ENCODE data around the gene TTC34. TPM values are rescaled to one million over a fixed set of nuclear protein-coding genes. Genes with fewer than 3 reads are reported as not detected.

Gene TTC34
- polyA plus RNA-seq, 1 of the 3 experiments (the other 2 are of a cell fraction) = 0.16 TPM

DNA sequence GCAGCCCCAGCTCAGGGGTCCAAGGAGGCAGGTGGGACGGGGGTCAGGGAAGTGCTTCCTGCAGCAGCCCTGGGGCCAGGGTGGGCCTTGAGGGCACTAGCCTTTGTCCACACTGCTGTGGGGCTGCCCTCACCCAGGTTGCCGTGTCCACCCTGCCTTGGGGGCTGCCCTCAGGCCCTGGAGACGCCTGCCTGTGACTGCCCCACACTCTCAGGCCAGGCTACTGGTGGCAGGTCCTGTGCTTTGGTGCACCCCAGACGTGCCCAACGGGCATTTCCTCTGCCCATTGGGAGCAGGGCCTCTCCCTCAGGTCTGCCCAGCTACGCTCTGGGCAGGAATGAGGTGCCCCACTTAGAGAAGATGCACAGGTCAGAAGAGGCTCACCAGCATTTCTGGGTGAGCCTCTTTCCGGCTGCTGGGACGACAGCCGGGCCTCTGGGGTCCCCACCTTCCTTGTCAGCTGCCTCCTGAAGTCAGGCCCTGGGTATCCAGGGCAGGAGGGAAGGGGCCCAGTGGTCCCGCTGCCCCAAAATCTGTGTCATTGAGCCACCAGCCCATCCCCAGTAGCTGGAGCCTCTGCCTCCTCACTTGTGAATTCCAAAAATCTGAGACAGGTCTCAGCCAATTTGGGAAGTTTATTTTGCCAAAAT lies 166.0 kb downstream of the TTC34 start:
- H3K27ac ChIP-seq (ENCODE audit: low read depth in 2 of 2, low read length in 1 of 2) = no peak overlapping the region
- no peaks in the 10 kb centered on the region for H3K36me3 ChIP-seq (replicated peaks in 1 of 2; ENCODE audit: control insufficient read depth in 1 of 2, insufficient read depth in 2 of 2, low read length in 1 of 2)
- DNase-seq = no peak
- peaks cover 0 to 4% of the 10 kb centered on the region in 2 experiments; a peak in 1 of 4 replicates for H3K4me1 ChIP-seq (ENCODE audit: control insufficient read depth in 1 of 2, insufficient read depth in 2 of 2, low read depth in 1 of 2, low read length in 1 of 2)
- no peak overlapping the region for H3K4me3 ChIP-seq (ENCODE audit: low read depth in 2 of 2, low read length in 1 of 2)
- no peaks in the 10 kb centered on the region for H3K27me3 ChIP-seq (ENCODE audit: insufficient read depth)
- TF ChIP-seq ELF1 (IDR thresholded peaks at IDR 0.05) (no peak), NFIC (IDR thresholded peaks at IDR 0.05; ENCODE audit: borderline replicate concordance) (no peak), EP300 (IDR thresholded peaks at IDR 0.05; ENCODE audit: borderline replicate concordance in 1 of 2, low read depth in 1 of 2, low read length in 1 of 2) (no peak), SIN3A (IDR thresholded peaks at IDR 0.05; ENCODE audit: borderline replicate concordance, low read depth, low read length) (no peak), MXI1 (IDR thresholded peaks at IDR 0.05; ENCODE audit: low read depth, low read length) (no peak), GATA2 (CRISPR knock-in tag; IDR thresholded peaks at IDR 0.05) (no peak)
- TF ChIP-seq, protein P1, sequence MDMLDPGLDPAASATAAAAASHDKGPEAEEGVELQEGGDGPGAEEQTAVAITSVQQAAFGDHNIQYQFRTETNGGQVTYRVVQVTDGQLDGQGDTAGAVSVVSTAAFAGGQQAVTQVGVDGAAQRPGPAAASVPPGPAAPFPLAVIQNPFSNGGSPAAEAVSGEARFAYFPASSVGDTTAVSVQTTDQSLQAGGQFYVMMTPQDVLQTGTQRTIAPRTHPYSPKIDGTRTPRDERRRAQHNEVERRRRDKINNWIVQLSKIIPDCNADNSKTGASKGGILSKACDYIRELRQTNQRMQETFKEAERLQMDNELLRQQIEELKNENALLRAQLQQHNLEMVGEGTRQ (IDR thresholded peaks at IDR 0.05; ENCODE audit: borderline replicate concordance, low read depth, low read length) = no peak
- H3K9ac ChIP-seq = no peak overlapping the region
- no peaks in the 10 kb centered on the region for H4K20me1 ChIP-seq (ENCODE audit: insufficient read depth)
- H3K4me2 ChIP-seq = no peak overlapping the region
- H3K79me2 ChIP-seq (ENCODE audit: insufficient read depth) = no peaks in the 10 kb centered on the region
- no peak overlapping the region for H2AFZ ChIP-seq (ENCODE audit: low read depth)
- WGBS (ENCODE audit: low lambda C conversion rate) = 0% methylated on average over 1 of the region's 10 CpGs
- no peaks in the 10 kb centered on the region for H3K9me3 ChIP-seq
- peaks cover 1% of the 10 kb centered on the region for H3F3A ChIP-seq (replicated peaks; ENCODE audit: insufficient read depth)
- CTCF ChIA-PET = no interaction called here
- H3K9me2 ChIP-seq = no peaks in the 10 kb centered on the region
- POLR2A ChIA-PET = no interaction called here

DNA sequence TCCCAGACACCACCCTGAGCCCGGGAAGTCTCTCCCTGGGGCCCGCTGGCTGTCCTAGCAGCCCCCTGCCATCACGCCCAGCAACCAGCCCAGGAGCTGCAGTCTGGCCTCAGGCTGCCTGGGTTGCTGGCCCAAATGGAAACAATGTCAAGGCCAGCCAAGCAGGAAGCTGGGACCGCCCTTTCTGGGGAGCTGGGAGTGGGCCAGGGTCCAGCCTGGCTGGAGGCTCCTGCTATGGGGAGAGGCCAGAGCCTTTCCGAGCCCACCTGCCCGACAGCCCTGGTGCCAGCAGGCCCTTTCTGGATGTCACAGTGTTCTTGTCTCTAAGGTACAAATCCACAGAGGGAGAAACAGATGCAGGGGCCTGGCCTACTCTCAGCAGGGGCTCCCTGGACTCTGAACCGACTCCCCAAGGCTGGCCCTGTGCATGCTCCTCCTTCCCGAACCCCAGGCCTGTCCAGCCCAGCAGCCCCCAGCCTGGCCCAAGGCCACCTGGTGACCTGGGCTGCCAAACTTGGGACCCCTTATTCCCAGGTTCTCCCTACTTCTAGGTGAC lies 167.5 kb downstream of the TTC34 start:
- no peak overlapping the region for H3K9ac ChIP-seq
- ChIA-PET CTCF (no interaction called here), POLR2A (no interaction called here)
- no peak for TF ChIP-seq TEAD4 (IDR thresholded peaks at IDR 0.05; ENCODE audit: borderline replicate concordance, insufficient read depth)
- TF ChIP-seq EP300 (IDR thresholded peaks at IDR 0.05; ENCODE audit: borderline replicate concordance in 1 of 2, low read depth in 1 of 2, low read length in 1 of 2) = no peak
- TF ChIP-seq NRF1 (IDR thresholded peaks at IDR 0.05; ENCODE audit: low read depth, low read length) = no peak
- TF ChIP-seq, protein P2, sequence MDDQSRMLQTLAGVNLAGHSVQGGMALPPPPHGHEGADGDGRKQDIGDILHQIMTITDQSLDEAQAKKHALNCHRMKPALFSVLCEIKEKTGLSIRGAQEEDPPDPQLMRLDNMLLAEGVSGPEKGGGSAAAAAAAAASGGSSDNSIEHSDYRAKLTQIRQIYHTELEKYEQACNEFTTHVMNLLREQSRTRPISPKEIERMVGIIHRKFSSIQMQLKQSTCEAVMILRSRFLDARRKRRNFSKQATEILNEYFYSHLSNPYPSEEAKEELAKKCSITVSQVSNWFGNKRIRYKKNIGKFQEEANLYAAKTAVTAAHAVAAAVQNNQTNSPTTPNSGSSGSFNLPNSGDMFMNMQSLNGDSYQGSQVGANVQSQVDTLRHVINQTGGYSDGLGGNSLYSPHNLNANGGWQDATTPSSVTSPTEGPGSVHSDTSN (IDR thresholded peaks at IDR 0.05) = no peak
- no peak for TF ChIP-seq MXI1 (IDR thresholded peaks at IDR 0.05; ENCODE audit: low read depth, low read length)
- TF ChIP-seq TAF1 (IDR thresholded peaks at IDR 0.05; ENCODE audit: borderline replicate concordance, low read depth, low read length) = no peak
- no peak for TF ChIP-seq JUND (IDR thresholded peaks at IDR 0.05)
- no peak for TF ChIP-seq GABPA (IDR thresholded peaks at IDR 0.05; ENCODE audit: low read depth)
- no peak for TF ChIP-seq EZH2phosphoT487 (IDR thresholded peaks at IDR 0.05; ENCODE audit: borderline replicate concordance, low read depth)
- no peak for TF ChIP-seq POLR2AphosphoS5 (IDR thresholded peaks at IDR 0.05; ENCODE audit: low read depth, low read length)
- no peak for TF ChIP-seq FOSL2 (IDR thresholded peaks at IDR 0.05; ENCODE audit: borderline replicate concordance, low read depth)
- TF ChIP-seq, protein P3, sequence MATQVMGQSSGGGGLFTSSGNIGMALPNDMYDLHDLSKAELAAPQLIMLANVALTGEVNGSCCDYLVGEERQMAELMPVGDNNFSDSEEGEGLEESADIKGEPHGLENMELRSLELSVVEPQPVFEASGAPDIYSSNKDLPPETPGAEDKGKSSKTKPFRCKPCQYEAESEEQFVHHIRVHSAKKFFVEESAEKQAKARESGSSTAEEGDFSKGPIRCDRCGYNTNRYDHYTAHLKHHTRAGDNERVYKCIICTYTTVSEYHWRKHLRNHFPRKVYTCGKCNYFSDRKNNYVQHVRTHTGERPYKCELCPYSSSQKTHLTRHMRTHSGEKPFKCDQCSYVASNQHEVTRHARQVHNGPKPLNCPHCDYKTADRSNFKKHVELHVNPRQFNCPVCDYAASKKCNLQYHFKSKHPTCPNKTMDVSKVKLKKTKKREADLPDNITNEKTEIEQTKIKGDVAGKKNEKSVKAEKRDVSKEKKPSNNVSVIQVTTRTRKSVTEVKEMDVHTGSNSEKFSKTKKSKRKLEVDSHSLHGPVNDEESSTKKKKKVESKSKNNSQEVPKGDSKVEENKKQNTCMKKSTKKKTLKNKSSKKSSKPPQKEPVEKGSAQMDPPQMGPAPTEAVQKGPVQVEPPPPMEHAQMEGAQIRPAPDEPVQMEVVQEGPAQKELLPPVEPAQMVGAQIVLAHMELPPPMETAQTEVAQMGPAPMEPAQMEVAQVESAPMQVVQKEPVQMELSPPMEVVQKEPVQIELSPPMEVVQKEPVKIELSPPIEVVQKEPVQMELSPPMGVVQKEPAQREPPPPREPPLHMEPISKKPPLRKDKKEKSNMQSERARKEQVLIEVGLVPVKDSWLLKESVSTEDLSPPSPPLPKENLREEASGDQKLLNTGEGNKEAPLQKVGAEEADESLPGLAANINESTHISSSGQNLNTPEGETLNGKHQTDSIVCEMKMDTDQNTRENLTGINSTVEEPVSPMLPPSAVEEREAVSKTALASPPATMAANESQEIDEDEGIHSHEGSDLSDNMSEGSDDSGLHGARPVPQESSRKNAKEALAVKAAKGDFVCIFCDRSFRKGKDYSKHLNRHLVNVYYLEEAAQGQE (IDR thresholded peaks at IDR 0.05; ENCODE audit: low read depth, low read length) = no peak
- no peak for TF ChIP-seq RFX5 (IDR thresholded peaks at IDR 0.05; ENCODE audit: low read length)
- no peaks in the 10 kb centered on the region for H3K79me2 ChIP-seq (ENCODE audit: insufficient read depth)
- no peak for DNase-seq
- H3K4me3 ChIP-seq (ENCODE audit: low read depth in 2 of 2, low read length in 1 of 2) = no peak overlapping the region
- H3K9me3 ChIP-seq = no peaks in the 10 kb centered on the region
- H3K36me3 ChIP-seq (replicated peaks in 1 of 2; ENCODE audit: control insufficient read depth in 1 of 2, insufficient read depth in 2 of 2, low read length in 1 of 2) = no peaks in the 10 kb centered on the region
- no peak overlapping the region for H3K4me2 ChIP-seq
- H4K20me1 ChIP-seq (ENCODE audit: insufficient read depth) = no peaks in the 10 kb centered on the region
- WGBS (ENCODE audit: low lambda C conversion rate) = 17% methylated on average over 2 of the region's 8 CpGs
- H3K9me2 ChIP-seq = no peaks in the 10 kb centered on the region
- H3K27me3 ChIP-seq (ENCODE audit: insufficient read depth) = peaks cover 5% of the 10 kb centered on the region; the same call in 1 of the 2 replicates
- no peak overlapping the region for H2AFZ ChIP-seq (ENCODE audit: low read depth)
- H3K4me1 ChIP-seq (ENCODE audit: control insufficient read depth in 1 of 2, insufficient read depth in 2 of 2, low read depth in 1 of 2, low read length in 1 of 2) = peaks cover 0 to 4% of the 10 kb centered on the region in 2 experiments; a peak in 1 of 4 replicates
- peaks cover 5% of the 10 kb centered on the region for H3F3A ChIP-seq (replicated peaks; ENCODE audit: insufficient read depth)
- no peak overlapping the region for H3K27ac ChIP-seq (ENCODE audit: low read depth in 2 of 2, low read length in 1 of 2)
